SK-N-SH (cell line): ENCODE data around the gene APOBEC2. TPM values are rescaled to one million over a fixed set of nuclear protein-coding genes. Genes with fewer than 3 reads are reported as not detected.

Experiments
- CHD2 ChIP-seq: fragments of 150-350 bp; IDR thresholded peaks from 2 replicates; pipeline ENCODE4 v1.6.1; 2018; ENCODE audit warnings: low read length; ENCODE audit not compliant: partially characterized antibody
- CTCF ChIP-seq: fragments of 200-600 bp; sonication (generic); IDR thresholded peaks from 2 replicates; pipeline ENCODE4 v1.6.1; 2017; ENCODE audit warnings: antibody characterized with exemption, mild to moderate bottlenecking, moderate library complexity
- EZH2phosphoT487 ChIP-seq: fragments of 200-600 bp; sonication (generic); IDR thresholded peaks from 2 replicates; pipeline ENCODE4 v1.6.1; 2017; ENCODE audit warnings: low read depth, mixed run types, mild to moderate bottlenecking, antibody characterized with exemption, moderate library complexity, borderline replicate concordance
- FOSL2 ChIP-seq: IDR thresholded peaks from 2 replicates; pipeline ENCODE4 v1.4.0; 2012; ENCODE audit warnings: low read depth, mild to moderate bottlenecking, moderate library complexity, borderline replicate concordance
- FOXJ3 ChIP-seq: sonication (generic); formaldehyde crosslinking; IDR thresholded peaks from 2 replicates; pipeline ENCODE4 v1.5.1; 2020; ENCODE audit warnings: mild to moderate bottlenecking, missing genetic modification reagents
- GATA2 ChIP-seq: sonication (generic); formaldehyde crosslinking; IDR thresholded peaks from 2 replicates; pipeline ENCODE4 v1.5.0; 2020; ENCODE audit warnings: mild to moderate bottlenecking, missing genetic modification reagents
- JUND ChIP-seq: IDR thresholded peaks from 2 replicates; pipeline ENCODE4 v1.4.0; 2012
- MXI1 ChIP-seq: IDR thresholded peaks from 2 replicates; pipeline ENCODE4 v1.6.1; 2012; ENCODE audit warnings: mild to moderate bottlenecking, low read depth, low read length, improper control_type of control experiment
- NFIC ChIP-seq: IDR thresholded peaks from 2 replicates; pipeline ENCODE4 v1.4.0; 2012; ENCODE audit warnings: borderline replicate concordance
- REST ChIP-seq: IDR thresholded peaks from 2 replicates; pipeline ENCODE4 v1.6.1; 2012; ENCODE audit warnings: mild to moderate bottlenecking, low read depth, low read length, moderate library complexity
- polyA plus RNA-seq, 3 experiments: library from polyadenylated mRNA; depleted of rRNA; stranded (reverse); fragments of >200 nt; gene quantifications; 2 replicates each; pipeline ENCODE4 v1.2.3, GENCODE V29; 2012
- TF ChIP-seq, protein P1 (sequence below): fragments of 150-350 bp; IDR thresholded peaks from 2 replicates; pipeline ENCODE4 v1.6.1; 2016; ENCODE audit warnings: mild to moderate bottlenecking, low read depth, low read length
- TF ChIP-seq, protein P2 (sequence below): IDR thresholded peaks from 2 replicates; pipeline ENCODE4; 2012
- TF ChIP-seq, protein P3 (sequence below): fragments of 150-350 bp; IDR thresholded peaks from 2 replicates; pipeline ENCODE4 v1.6.1; 2017; ENCODE audit warnings: antibody characterized with exemption, low read length, low read depth, borderline replicate concordance
- TF ChIP-seq, protein P4 (sequence below): IDR thresholded peaks from 2 replicates; pipeline ENCODE4 v1.4.0; 2012; ENCODE audit warnings: low read depth, borderline replicate concordance

The APOBEC2 gene
- polyA plus RNA-seq, 1 of the 3 experiments (the other 2 are of a cell fraction): not detected

DNA sequence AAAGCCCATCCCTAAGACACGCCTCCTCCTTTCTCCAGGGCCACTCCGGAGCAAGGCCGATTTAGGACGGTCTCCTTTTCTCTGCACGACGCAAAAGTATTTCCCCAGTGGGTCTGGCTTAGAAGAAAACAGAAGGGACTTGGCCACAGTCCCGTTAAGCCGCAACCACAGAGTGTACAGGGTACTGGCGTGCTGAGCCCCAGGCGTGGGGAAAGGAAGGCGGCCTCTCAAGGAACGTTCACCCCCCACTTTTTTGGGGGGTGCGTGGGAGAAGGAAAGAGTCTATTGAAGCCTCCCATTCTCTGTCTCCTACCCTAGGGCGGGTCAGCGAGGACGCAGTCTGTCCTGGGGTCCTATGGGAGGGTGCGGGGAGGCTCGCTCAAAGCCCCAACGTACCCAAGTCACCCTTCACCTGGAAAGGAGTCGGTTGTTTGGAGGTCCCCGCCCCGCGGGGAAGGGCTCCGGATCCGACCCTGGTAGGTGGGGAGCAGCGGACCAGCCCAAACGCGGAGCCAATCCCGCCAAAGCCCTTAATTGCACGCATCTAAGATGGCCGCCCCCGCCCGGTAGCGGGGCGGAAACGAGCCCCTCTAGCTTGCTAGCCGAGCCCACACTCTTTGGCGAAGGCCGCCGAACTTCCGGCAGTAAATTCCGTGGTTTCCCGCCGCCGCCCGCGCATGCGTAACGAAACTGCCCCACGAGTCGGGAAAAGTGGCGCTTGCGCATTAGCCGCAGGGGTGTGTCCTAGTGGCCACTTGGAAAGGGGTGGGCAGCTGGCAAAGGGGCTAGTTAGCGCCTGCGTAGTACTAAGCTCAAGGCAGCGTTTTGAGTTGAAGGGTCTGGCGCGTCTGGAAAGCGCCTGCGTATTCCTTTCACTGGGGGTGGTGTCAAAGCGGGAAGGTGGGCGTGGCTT is 19.2 kb downstream of the APOBEC2 start, which contains the start of gene OARD1 (continued):
- TF ChIP-seq, protein P1, sequence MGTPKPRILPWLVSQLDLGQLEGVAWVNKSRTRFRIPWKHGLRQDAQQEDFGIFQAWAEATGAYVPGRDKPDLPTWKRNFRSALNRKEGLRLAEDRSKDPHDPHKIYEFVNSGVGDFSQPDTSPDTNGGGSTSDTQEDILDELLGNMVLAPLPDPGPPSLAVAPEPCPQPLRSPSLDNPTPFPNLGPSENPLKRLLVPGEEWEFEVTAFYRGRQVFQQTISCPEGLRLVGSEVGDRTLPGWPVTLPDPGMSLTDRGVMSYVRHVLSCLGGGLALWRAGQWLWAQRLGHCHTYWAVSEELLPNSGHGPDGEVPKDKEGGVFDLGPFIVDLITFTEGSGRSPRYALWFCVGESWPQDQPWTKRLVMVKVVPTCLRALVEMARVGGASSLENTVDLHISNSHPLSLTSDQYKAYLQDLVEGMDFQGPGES: peak; percentile 14; the same call in 1 of the 2 replicates
- TF ChIP-seq FOXJ3 (CRISPR knock-in tag): no peak
- TF ChIP-seq GATA2 (CRISPR knock-in tag): no peak
- TF ChIP-seq CTCF: no peak
- TF ChIP-seq, protein P2, sequence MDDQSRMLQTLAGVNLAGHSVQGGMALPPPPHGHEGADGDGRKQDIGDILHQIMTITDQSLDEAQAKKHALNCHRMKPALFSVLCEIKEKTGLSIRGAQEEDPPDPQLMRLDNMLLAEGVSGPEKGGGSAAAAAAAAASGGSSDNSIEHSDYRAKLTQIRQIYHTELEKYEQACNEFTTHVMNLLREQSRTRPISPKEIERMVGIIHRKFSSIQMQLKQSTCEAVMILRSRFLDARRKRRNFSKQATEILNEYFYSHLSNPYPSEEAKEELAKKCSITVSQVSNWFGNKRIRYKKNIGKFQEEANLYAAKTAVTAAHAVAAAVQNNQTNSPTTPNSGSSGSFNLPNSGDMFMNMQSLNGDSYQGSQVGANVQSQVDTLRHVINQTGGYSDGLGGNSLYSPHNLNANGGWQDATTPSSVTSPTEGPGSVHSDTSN: peak; percentile 24; the same call in 1 of the 2 replicates
- peak; percentile 73; the same call in 1 of the 2 replicates for TF ChIP-seq MXI1
- no peak for TF ChIP-seq NFIC
- TF ChIP-seq REST: peak; percentile 10; the same call in 1 of the 2 replicates
- TF ChIP-seq JUND: no peak
- TF ChIP-seq FOSL2: no peak
- TF ChIP-seq, protein P3, sequence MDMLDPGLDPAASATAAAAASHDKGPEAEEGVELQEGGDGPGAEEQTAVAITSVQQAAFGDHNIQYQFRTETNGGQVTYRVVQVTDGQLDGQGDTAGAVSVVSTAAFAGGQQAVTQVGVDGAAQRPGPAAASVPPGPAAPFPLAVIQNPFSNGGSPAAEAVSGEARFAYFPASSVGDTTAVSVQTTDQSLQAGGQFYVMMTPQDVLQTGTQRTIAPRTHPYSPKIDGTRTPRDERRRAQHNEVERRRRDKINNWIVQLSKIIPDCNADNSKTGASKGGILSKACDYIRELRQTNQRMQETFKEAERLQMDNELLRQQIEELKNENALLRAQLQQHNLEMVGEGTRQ: no peak
- TF ChIP-seq EZH2phosphoT487: no peak
- TF ChIP-seq, protein P4, sequence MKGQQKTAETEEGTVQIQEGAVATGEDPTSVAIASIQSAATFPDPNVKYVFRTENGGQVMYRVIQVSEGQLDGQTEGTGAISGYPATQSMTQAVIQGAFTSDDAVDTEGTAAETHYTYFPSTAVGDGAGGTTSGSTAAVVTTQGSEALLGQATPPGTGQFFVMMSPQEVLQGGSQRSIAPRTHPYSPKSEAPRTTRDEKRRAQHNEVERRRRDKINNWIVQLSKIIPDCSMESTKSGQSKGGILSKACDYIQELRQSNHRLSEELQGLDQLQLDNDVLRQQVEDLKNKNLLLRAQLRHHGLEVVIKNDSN: no peak
- TF ChIP-seq CHD2: peak; percentile 80
